GM06990 (cell line): ENCODE results near the gene LEMD3.

Experiments
- DNase-seq: peaks from one replicate; pipeline ENCODE4 v3.0.0-alpha.2; 2011; ENCODE audit not compliant: insufficient read length; ENCODE audit errors: extremely low read depth
- H3K27me3 ChIP-seq: replicated peaks from 2 replicates; pipeline ENCODE4 v1.6.0; 2011; ENCODE audit warnings: low read length; ENCODE audit not compliant: control insufficient read depth, insufficient read depth
- H3K36me3 ChIP-seq: 2 replicates; pipeline ENCODE4 v1.5.1; 2011; ENCODE audit warnings: low read length; ENCODE audit not compliant: control insufficient read depth, insufficient read depth
- H3K4me3 ChIP-seq: replicated peaks from 2 replicates; pipeline ENCODE4 v1.5.1; 2011; ENCODE audit warnings: low read depth, mild to moderate bottlenecking, control low read depth, low read length
- CTCF ChIP-seq: IDR thresholded peaks from 2 replicates; pipeline ENCODE4 v1.5.1; 2011; ENCODE audit warnings: low read length, control low read depth, mild to moderate bottlenecking, inconsistent platforms; ENCODE audit not compliant: insufficient read depth, poor library complexity, severe bottlenecking

LEMD3 gene

DNA sequence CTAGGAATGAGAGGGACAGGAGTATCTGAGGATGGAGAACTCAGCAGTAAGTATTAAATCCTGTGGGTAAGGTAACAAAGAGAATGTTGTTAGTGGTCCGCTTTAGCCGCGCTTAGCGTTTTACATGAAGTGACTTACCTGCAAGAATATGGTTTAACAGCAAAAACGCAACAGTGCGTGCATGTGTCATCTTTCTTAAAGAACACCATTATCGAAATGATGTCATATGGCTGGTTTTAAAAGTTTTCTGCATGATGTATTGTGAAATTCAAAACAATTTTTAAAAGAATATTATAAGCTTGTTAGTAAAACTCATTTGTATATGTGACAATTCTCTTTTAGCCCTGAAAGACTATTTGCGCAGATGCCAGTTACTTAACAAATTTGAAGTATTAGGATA lies 1.7 kb downstream of the LEMD3 start:
- Histone ChIP-seq H3K27me3 (no peaks in the 10 kb centered on the region), H3K36me3 (peaks cover 2% of the 10 kb centered on the region; the same call in 1 of the 2 replicates), H3K4me3 (peak overlapping the region; percentile 71)
- TF ChIP-seq CTCF, result no peak
- DNase-seq, result no peak

DNA sequence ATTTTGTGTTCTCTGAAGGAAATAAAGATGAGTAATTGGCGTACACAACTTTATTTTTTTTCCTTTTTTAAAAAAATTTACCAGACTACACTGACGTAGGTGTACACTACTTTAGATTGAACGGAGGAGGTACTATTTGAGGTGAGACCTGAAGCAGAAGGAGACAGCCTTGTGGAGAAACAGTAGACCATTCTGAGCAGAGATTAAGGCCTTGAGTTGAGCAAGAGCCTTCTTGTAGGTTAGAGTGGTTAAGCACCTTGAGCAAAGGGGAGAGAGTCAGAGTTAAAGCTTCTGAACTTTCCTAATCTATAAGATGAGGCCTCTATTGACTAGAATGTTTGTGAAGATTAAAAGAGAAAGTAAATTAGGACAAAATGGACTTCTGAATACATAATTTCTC lies 2.5 kb downstream of the LEMD3 start:
- peaks cover 2% of the 10 kb centered on the region; the same call in 1 of the 2 replicates for H3K36me3 ChIP-seq
- H3K4me3 ChIP-seq, result peak overlapping the region; percentile 71
- H3K27me3 ChIP-seq, result no peaks in the 10 kb centered on the region
- TF ChIP-seq CTCF, result no peak
- no peak for DNase-seq

- Histone ChIP-seq H3K36me3 (peaks cover 2% of the 10 kb centered on the region; the same call in 1 of the 2 replicates), H3K4me3 (no peak overlapping the region)
These were observed 6.0 kb downstream of the LEMD3 start for GRCh38 chr12:65175385-65175784.

GRCh38 chr12:65182012-65182739 lies 12.8 kb downstream of the LEMD3 start:
- H3K27me3 ChIP-seq, result no peaks in the 10 kb centered on the region
- no peak for DNase-seq
- H3K36me3 ChIP-seq, result no peaks in the 10 kb centered on the region; the same call in 1 of the 2 replicates
- H3K4me3 ChIP-seq, result no peak overlapping the region
- no peak for TF ChIP-seq CTCF

More at GRCh38 chr12:65175385-65175784, 6.0 kb downstream of the LEMD3 start:
- no peak for TF ChIP-seq CTCF
- DNase-seq, result no peak
- no peaks in the 10 kb centered on the region for H3K27me3 ChIP-seq

DNA sequence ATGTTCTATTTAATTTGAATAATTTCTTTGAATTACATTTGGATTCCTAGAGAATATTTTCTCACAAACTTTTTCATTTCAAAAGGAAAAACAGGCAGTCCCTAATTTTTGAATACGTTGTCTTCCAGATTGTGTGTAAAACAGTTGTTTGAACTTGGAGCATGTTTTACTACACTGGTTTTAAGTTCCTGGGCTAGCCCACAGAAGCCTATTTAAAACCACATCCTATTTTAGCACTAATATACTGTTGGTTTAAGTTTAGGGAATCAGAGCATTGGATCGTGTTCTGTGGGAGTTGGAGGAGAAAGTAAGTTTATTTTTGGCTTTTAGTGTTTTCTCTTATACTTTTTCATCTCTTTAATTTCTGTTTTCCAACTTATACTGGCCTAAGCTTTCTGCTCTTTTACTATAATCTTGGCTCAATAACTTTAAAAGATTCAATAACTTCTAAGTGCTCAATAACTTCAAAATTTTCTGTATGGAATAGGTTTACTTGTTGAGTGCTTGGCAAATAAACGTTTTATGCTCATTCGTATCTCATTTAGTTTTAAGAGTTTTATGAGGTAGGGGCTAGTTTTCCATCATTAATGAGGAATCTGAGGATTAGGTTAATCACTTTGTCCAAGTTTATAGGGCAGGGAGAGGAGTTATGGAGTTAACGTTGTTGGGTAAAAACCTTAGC lies 14.9 kb downstream of the LEMD3 start:
- Histone ChIP-seq H3K27me3 (no peaks in the 10 kb centered on the region), H3K36me3 (no peaks in the 10 kb centered on the region), H3K4me3 (no peak overlapping the region)
- no peak for DNase-seq
- TF ChIP-seq CTCF, result no peak

DNA sequence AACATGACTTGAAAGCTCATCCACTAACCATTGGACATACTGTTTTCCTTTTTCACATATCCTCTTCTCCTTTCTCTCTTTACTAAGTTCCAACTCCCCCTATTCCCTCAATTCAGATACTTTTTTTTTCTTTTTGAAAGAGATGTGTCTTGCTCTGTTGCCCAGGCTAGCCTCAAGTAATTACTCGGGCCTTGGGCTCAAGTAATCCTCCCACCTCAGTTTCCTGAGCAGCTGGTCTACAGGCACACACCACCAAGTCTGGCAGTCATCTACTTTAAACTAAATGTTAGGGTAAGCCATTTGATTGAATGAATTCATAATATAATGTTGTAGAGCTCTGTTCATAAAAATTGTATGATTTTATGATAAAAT lies 15.5 kb downstream of the LEMD3 start:
- H3K27me3 ChIP-seq, result no peaks in the 10 kb centered on the region
- no peak for TF ChIP-seq CTCF
- DNase-seq, result no peak
- H3K36me3 ChIP-seq, result no peaks in the 10 kb centered on the region
- H3K4me3 ChIP-seq, result no peak overlapping the region
